ENCODE results near the gene EFNA3.

EFNA3 gene

DNA sequence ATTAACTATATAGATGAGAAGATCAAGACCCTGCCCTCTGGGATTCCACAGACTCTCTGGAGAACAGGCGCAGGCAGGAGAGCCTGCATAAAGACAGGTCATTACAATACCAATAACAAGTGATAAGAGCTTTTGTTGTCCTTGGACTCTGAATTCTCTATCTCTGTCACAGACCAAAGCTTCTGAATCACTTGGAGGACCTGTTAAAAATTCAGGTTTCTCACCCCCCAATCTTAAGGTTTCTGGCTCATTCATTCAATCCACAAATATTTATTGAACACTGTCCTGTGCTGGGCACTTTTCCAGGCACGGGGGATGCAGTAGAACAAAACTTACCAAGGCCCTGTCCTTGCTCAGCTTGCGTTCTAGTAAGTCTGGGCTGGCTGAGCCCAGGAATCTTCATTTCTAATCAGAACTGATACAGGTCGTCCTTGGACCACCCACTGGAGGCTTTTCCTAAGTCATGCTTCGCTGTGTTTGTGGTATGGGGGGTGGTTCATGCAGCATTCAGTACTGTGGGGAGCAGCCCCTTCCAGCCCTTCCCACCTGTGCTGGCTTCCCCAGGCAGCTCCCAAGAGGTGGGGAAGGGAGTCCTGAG, 13.7 kb upstream of the EFNA3 start:
- TF ChIP-seq, protein P1, sequence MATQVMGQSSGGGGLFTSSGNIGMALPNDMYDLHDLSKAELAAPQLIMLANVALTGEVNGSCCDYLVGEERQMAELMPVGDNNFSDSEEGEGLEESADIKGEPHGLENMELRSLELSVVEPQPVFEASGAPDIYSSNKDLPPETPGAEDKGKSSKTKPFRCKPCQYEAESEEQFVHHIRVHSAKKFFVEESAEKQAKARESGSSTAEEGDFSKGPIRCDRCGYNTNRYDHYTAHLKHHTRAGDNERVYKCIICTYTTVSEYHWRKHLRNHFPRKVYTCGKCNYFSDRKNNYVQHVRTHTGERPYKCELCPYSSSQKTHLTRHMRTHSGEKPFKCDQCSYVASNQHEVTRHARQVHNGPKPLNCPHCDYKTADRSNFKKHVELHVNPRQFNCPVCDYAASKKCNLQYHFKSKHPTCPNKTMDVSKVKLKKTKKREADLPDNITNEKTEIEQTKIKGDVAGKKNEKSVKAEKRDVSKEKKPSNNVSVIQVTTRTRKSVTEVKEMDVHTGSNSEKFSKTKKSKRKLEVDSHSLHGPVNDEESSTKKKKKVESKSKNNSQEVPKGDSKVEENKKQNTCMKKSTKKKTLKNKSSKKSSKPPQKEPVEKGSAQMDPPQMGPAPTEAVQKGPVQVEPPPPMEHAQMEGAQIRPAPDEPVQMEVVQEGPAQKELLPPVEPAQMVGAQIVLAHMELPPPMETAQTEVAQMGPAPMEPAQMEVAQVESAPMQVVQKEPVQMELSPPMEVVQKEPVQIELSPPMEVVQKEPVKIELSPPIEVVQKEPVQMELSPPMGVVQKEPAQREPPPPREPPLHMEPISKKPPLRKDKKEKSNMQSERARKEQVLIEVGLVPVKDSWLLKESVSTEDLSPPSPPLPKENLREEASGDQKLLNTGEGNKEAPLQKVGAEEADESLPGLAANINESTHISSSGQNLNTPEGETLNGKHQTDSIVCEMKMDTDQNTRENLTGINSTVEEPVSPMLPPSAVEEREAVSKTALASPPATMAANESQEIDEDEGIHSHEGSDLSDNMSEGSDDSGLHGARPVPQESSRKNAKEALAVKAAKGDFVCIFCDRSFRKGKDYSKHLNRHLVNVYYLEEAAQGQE (IDR thresholded peaks at IDR 0.05; ENCODE audit: insufficient read depth in 1 of 2, low read depth in 2 of 2, low read length in 2 of 2): no peak
- TF ChIP-seq SIN3A (IDR thresholded peaks at IDR 0.05; ENCODE audit: borderline replicate concordance, insufficient read depth, low read length): no peak
- TF ChIP-seq TAF1 (IDR thresholded peaks at IDR 0.05; ENCODE audit: borderline replicate concordance, insufficient read depth, low read length): no peak
- TF ChIP-seq POLR2AphosphoS5 (IDR thresholded peaks at IDR 0.05; ENCODE audit: low read depth, low read length): no peak
- TF ChIP-seq FOXP2 (optimal IDR thresholded peaks at IDR 0.05; ENCODE audit: borderline replicate concordance, extremely low read depth, extremely low read length, insufficient read depth): no peak

DNA sequence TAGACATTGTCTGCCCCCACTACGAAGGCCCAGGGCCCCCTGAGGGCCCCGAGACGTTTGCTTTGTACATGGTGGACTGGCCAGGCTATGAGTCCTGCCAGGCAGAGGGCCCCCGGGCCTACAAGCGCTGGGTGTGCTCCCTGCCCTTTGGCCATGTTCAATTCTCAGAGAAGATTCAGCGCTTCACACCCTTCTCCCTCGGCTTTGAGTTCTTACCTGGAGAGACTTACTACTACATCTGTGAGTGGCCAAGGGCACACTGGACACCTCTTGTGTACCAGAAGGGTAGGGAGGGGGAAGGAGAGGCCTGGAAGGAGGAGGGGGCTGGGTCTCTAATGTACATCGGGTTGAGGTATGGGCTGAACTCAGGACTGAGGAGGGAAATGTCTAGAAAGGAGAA, 11.9 kb upstream of the EFNA3 start:
- TF ChIP-seq FOXP2 (optimal IDR thresholded peaks at IDR 0.05; ENCODE audit: borderline replicate concordance, extremely low read depth, extremely low read length, insufficient read depth): no peak
- no peak for TF ChIP-seq TAF1 (IDR thresholded peaks at IDR 0.05; ENCODE audit: borderline replicate concordance, insufficient read depth, low read length)

DNA sequence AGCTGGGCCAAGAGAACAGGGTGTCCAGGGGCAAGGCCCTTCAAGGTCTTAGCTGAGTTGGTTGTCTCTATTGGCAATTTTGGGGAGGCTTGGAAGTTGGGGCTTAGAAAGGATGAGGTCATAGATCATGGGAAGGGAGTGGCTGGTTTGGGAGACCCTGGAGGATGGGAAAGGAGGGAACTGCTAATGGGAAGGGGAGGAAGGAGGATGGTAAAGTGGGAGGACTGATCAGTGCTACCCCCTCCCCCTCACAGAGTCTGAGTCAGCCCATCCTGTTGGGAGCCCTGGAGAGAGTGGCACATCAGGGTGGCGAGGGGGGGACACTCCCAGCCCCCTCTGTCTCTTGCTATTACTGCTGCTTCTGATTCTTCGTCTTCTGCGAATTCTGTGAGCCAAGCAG, 10.0 kb upstream of the EFNA3 start:
- TF ChIP-seq TAF1 (IDR thresholded peaks at IDR 0.05; ENCODE audit: borderline replicate concordance, insufficient read depth, low read length): no peak
- no peak for TF ChIP-seq POLR2AphosphoS5 (IDR thresholded peaks at IDR 0.05; ENCODE audit: low read depth, low read length)
- no peak for TF ChIP-seq SIN3A (IDR thresholded peaks at IDR 0.05; ENCODE audit: borderline replicate concordance, insufficient read depth, low read length)
- TF ChIP-seq, protein P1 (IDR thresholded peaks at IDR 0.05; ENCODE audit: insufficient read depth in 1 of 2, low read depth in 2 of 2, low read length in 2 of 2): no peak
- TF ChIP-seq FOXP2 (optimal IDR thresholded peaks at IDR 0.05; ENCODE audit: borderline replicate concordance, extremely low read depth, extremely low read length, insufficient read depth): no peak

DNA sequence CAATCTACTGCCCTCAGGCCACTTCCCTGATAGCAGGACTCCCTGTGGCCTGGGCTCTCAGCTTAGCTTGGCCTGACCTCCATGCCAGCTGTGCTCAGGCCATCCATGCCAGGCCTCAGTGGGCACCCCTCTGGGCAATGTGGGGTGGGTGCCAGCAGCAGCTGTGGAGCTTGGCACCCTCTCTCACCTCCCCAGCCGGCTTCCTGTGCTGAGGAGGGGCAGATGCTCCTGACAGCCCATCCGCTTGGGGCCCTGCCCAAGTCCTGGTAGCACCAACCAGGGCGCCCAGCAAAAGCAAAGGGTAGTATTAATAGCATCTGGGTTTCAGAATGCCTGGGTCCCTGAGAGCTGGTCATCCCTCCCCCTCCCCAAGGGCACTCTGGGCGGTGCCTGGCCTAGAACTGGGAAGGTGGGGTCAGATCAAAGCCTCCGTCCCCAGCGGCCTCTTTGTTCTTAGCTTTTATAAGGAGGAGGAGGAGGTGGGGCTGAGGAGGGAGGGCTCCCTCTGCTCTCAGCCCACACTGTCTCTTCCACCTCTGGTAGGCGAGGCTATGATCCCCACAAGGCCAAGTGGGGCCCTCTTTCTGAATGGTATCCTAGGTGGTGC, 9.0 kb upstream of the EFNA3 start:
- TF ChIP-seq TAF1 (IDR thresholded peaks at IDR 0.05; ENCODE audit: borderline replicate concordance, insufficient read depth, low read length): no peak
- no peak for TF ChIP-seq FOXP2 (optimal IDR thresholded peaks at IDR 0.05; ENCODE audit: borderline replicate concordance, extremely low read depth, extremely low read length, insufficient read depth)
- TF ChIP-seq SIN3A (IDR thresholded peaks at IDR 0.05; ENCODE audit: borderline replicate concordance, insufficient read depth, low read length): no peak
- TF ChIP-seq, protein P1 (IDR thresholded peaks at IDR 0.05; ENCODE audit: insufficient read depth in 1 of 2, low read depth in 2 of 2, low read length in 2 of 2): no peak
- TF ChIP-seq POLR2AphosphoS5 (IDR thresholded peaks at IDR 0.05; ENCODE audit: low read depth, low read length): no peak

DNA sequence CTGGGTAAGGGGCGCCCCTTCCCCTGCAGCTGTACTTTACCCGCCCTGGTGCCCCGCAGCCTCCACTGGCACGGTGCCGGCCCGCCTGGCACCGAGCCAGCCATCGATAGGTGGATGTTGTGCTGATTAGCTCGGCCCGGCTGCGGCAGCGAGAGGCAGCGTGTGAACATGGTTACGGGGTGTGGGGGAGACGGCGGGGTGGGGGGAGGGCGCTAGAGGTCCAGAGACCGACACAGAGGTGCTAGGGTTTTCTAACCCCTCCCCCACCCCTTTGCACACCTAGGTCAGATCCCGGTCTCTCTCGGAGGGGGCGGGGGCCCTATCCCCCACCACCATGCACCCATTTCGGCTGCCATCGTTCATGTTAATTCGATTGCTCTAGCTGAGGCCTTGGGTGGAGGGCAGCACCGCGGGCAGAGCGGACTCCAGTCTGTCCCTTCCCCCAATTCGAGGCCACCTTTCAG, 8.4 kb upstream of the EFNA3 start:
- TF ChIP-seq TAF1 (IDR thresholded peaks at IDR 0.05; ENCODE audit: borderline replicate concordance, insufficient read depth, low read length) (no peak), FOXP2 (optimal IDR thresholded peaks at IDR 0.05; ENCODE audit: borderline replicate concordance, extremely low read depth, extremely low read length, insufficient read depth) (no peak)
- TF ChIP-seq, protein P1 (IDR thresholded peaks at IDR 0.05; ENCODE audit: insufficient read depth in 1 of 2, low read depth in 2 of 2, low read length in 2 of 2): no peak

Data from PFSK-1 (cell line).